ENCODE data around the gene CREB3L2.
"Not testable (repeated sequence)": the region's sequence is repeated elsewhere in the genome, so short reads cannot be mapped to it uniquely, and the experiment has no call there.

DNA sequence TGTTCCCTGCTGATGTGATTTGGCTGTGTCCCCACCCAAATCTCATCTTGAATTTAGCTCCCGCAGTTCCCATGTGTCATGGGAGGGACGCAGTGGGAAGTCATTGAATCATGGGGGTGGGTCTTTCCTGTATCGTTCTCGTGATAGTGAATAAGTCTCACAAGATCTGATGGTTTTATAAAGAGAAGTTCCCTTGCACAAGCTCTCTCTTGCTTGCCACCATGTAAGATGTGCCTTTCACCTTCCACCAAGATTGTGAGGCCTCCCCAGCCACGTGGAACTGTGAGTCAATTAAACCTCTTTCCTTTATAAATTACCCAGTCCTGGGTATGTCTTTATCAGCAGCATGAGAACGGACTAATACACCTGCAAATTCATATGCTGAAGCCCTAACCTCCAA is 19.5 kb downstream of the CREB3L2 start:
- not testable (repeated sequence) for TF ChIP-seq CTCF (IDR thresholded peaks at IDR 0.05; ENCODE audit: poor library complexity); EZH2 (IDR thresholded peaks at IDR 0.05; ENCODE audit: borderline replicate concordance)

All from hepatocyte (in vitro differentiated cells).